Measurements from ENCODE around the gene FAM217B. TPM values are rescaled to one million over a fixed set of nuclear protein-coding genes. Genes with fewer than 3 reads are reported as not detected.

The FAM217B gene
- total RNA-seq, 2 donors from 2014 or later = 7.9 to 17.6 TPM

DNA sequence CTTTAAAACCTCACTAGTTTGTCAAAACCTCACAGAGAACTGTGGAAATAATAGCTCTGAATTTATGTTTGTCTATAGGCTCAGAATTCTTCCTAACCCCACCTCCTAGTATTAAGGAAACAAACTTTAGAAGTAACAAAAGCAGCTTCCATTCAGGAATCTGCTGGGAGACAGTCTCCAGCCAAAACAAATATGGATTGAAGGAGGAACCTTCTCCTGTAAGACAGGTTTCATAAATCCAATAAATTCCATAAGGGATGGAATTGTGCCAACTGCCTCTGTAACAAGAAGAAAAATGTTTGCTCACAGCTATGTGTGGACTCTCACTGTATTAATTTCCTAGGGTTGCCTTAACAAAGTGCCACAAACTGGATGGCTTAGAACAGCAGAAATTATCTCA is 14.3 kb upstream of the FAM217B start:
- Histone ChIP-seq H3K27me3 (no peaks in the 10 kb centered on the region), H3K9me3 (no peaks in the 10 kb centered on the region), H3K4me3 (no peak overlapping the region), H3K36me3 (no peaks in the 10 kb centered on the region), H3K4me1 (no peaks in the 10 kb centered on the region), H3K27ac (no peak overlapping the region)
- no peak for DNase-seq (ENCODE audit: low spot score)
- TF ChIP-seq, protein P1, sequence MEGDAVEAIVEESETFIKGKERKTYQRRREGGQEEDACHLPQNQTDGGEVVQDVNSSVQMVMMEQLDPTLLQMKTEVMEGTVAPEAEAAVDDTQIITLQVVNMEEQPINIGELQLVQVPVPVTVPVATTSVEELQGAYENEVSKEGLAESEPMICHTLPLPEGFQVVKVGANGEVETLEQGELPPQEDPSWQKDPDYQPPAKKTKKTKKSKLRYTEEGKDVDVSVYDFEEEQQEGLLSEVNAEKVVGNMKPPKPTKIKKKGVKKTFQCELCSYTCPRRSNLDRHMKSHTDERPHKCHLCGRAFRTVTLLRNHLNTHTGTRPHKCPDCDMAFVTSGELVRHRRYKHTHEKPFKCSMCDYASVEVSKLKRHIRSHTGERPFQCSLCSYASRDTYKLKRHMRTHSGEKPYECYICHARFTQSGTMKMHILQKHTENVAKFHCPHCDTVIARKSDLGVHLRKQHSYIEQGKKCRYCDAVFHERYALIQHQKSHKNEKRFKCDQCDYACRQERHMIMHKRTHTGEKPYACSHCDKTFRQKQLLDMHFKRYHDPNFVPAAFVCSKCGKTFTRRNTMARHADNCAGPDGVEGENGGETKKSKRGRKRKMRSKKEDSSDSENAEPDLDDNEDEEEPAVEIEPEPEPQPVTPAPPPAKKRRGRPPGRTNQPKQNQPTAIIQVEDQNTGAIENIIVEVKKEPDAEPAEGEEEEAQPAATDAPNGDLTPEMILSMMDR (IDR thresholded peaks at IDR 0.05) = no peak

- no peaks in the 10 kb centered on the region for H3K27me3 ChIP-seq
These were observed 8.5 kb upstream of the FAM217B start for GRCh38 chr20:59931511-59932312.

DNA sequence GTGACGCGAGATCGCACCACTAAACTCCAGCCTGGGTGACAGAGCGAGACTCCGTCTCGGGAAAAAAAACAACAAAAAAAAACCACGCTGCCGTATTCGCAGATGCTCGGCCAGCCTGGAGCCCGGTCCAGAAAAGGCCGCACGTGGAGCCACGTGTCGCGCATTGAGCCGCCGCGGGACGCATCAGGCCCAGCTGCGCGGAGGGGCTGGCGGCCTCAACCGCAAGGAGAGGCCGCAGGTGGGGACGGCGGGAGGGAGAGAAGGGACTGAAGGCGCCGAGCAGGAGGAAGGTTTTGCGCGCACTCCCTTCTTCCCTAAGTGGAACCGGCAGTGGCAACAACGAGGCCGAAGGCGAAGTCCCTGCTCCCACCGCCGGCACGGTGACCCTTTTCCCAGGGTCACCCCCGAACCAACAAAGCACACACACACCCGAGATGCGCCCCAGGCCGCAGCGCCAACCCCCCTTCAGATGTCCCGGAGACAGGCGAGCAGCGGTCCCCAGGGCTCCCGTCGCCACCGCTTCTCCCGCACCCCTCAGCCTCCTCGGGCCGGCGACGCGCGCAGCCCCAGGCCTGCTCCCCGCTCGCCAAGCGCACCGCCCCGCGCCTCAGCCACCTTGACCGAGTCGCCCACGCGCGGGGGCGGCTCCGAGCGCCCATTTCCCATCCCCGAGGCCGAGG is 7.4 kb upstream of the FAM217B start:
- H3K9me3 ChIP-seq = no peaks in the 10 kb centered on the region
- H3K27ac ChIP-seq = peak overlapping the region in 1 of 2 donors; percentile 91
- TF ChIP-seq, protein P1 (IDR thresholded peaks at IDR 0.05) = no peak
- peaks cover 0 to 28% of the 10 kb centered on the region in 2 donors for H3K4me1 ChIP-seq
- H3K27me3 ChIP-seq = no peaks in the 10 kb centered on the region
- H3K4me3 ChIP-seq = peak overlapping the region; percentile 58 to 81
- H3K36me3 ChIP-seq = no peaks in the 10 kb centered on the region
- no peak for DNase-seq (ENCODE audit: low spot score)

More at GRCh38 chr20:59931511-59932312, 8.5 kb upstream of the FAM217B start:
- H3K27ac ChIP-seq = no peak overlapping the region
- TF ChIP-seq, protein P1 (IDR thresholded peaks at IDR 0.05) = no peak
- no peak overlapping the region for H3K4me3 ChIP-seq
- no peaks in the 10 kb centered on the region for H3K9me3 ChIP-seq
- no peaks in the 10 kb centered on the region for H3K36me3 ChIP-seq
- peaks cover 0 to 17% of the 10 kb centered on the region in 2 donors for H3K4me1 ChIP-seq
- DNase-seq (ENCODE audit: low spot score) = no peak

- TF ChIP-seq, protein P1 (IDR thresholded peaks at IDR 0.05) = no peak
- Histone ChIP-seq H3K36me3 (no peaks in the 10 kb centered on the region), H3K27me3 (no peaks in the 10 kb centered on the region), H3K27ac (peak within 1 kb of the TSS; percentile 80 to 91), H3K4me1 (peaks cover 0 to 34% of the 10 kb centered on the region in 2 donors), H3K9me3 (no peaks in the 10 kb centered on the region), H3K4me3 (peak within 1 kb of the TSS; percentile 58 to 81)
- DNase-seq (ENCODE audit: low spot score) = no peak
These were observed 6.8 kb upstream of the FAM217B start, which contains the start of gene SYCP2 for GRCh38 chr20:59933296-59933848. SYCP2 (minus strand) TSS chr20:59933637; CDS start chr20:59922413, 11,224 bp downstream.

GRCh38 chr20:59933849-59934585 is 6.2 kb upstream of the FAM217B start:
- Histone ChIP-seq H3K36me3 (no peaks in the 10 kb centered on the region), H3K9me3 (no peaks in the 10 kb centered on the region), H3K4me3 (peak overlapping the region; percentile 58 to 81), H3K4me1 (peaks cover 0 to 40% of the 10 kb centered on the region in 2 donors), H3K27ac (peak overlapping the region; percentile 80 to 91), H3K27me3 (no peaks in the 10 kb centered on the region)
- peak; percentile 71 for DNase-seq (ENCODE audit: low spot score)
- TF ChIP-seq, protein P1 (IDR thresholded peaks at IDR 0.05) = peak; percentile 98 to 99

Measured in right atrium auricular region (tissue), 2 donors.